ENCODE data around the gene PELO. TPM values are rescaled to one million over a fixed set of nuclear protein-coding genes. Genes with fewer than 3 reads are reported as not detected.

Gene PELO
- total RNA-seq, 1 experiment from 2014 or later = 18.7 TPM

GRCh38 chr5:52767217-52767743 lies 20.4 kb upstream of the PELO start:
- no peak for TF ChIP-seq ELF4 (CRISPR knock-in tag; IDR thresholded peaks at IDR 0.05; ENCODE audit: low read depth)
- no peak for TF ChIP-seq USF2 (CRISPR knock-in tag; IDR thresholded peaks at IDR 0.05)
- TF ChIP-seq PRRX2 (CRISPR knock-in tag; IDR thresholded peaks at IDR 0.05) = no peak
- TF ChIP-seq ZNF138 (CRISPR knock-in tag; conservative IDR thresholded peaks at IDR 0.05) = no peak
- TF ChIP-seq ZBTB43 (CRISPR knock-in tag; IDR thresholded peaks at IDR 0.05) = no peak
- TF ChIP-seq IRF1 (CRISPR knock-in tag; IDR thresholded peaks at IDR 0.05) = no peak
- no peak for TF ChIP-seq JAZF1 (CRISPR knock-in tag; IDR thresholded peaks at IDR 0.05)
- TF ChIP-seq NFYB (CRISPR knock-in tag; conservative IDR thresholded peaks at IDR 0.05; ENCODE audit: low read depth) = no peak
- no peak for TF ChIP-seq MAX (CRISPR knock-in tag; IDR thresholded peaks at IDR 0.05)
- TF ChIP-seq ZNF425 (CRISPR knock-in tag; conservative IDR thresholded peaks at IDR 0.05) = no peak
- no peak for TF ChIP-seq ETV6 (CRISPR knock-in tag; IDR thresholded peaks at IDR 0.05)
- no peak for TF ChIP-seq E2F5 (CRISPR knock-in tag; IDR thresholded peaks at IDR 0.05)
- no peak for TF ChIP-seq ZNF281 (CRISPR knock-in tag; IDR thresholded peaks at IDR 0.05)
- no peak for TF ChIP-seq MYBL2 (CRISPR knock-in tag; IDR thresholded peaks at IDR 0.05)
- TF ChIP-seq ATF2 (CRISPR knock-in tag; IDR thresholded peaks at IDR 0.05; ENCODE audit: borderline replicate concordance, low read depth) = no peak
- TF ChIP-seq OVOL2 (CRISPR knock-in tag; IDR thresholded peaks at IDR 0.05; ENCODE audit: borderline replicate concordance) = no peak
- no peak for TF ChIP-seq ZNF219 (CRISPR knock-in tag; IDR thresholded peaks at IDR 0.05; ENCODE audit: borderline replicate concordance)
- TF ChIP-seq ZNF317 (CRISPR knock-in tag; IDR thresholded peaks at IDR 0.05; ENCODE audit: borderline replicate concordance, low read depth) = no peak
- TF ChIP-seq HMGXB4 (CRISPR knock-in tag; IDR thresholded peaks at IDR 0.05) = no peak
- TF ChIP-seq SMAD4 (CRISPR knock-in tag; IDR thresholded peaks at IDR 0.05) = no peak
- no peaks in the 10 kb centered on the region; the same call in 1 of the 2 replicates for H3K9me3 Mint-ChIP-seq

More at GRCh38 chr5:52767217-52767743, 20.4 kb upstream of the PELO start:
- Mint-ChIP-seq H3K36me3 (no peaks in the 10 kb centered on the region), H3K4me3 (no peak overlapping the region), H3K27ac (no peak overlapping the region), H3K27me3 (ENCODE audit: low read depth) (no peaks in the 10 kb centered on the region), H3K4me1 (no peaks in the 10 kb centered on the region)
- ChIA-PET CTCF (no interaction called here), POLR2A (no interaction called here)
- DNase-seq (ENCODE audit: low spot score) (no peak), ATAC-seq (no peak)
